Smooth muscle cell of trachea (primary cell): Measurements from ENCODE around the gene SYNE1. TPM values are rescaled to one million over a fixed set of nuclear protein-coding genes. Genes with fewer than 3 reads are reported as not detected.

Experiments used
- total RNA-seq: library from RNA; depleted of rRNA; stranded (reverse); fragments of >200 nt; gene quantifications from 2 replicates; pipeline ENCODE4 v1.2.1, GENCODE V29; 2014

The SYNE1 gene
- total RNA-seq = 106 and 127 TPM in 2 replicates

GRCh38 chr6:152637296-152638047, at the start of gene SYNE1:
SYNE1 (minus strand) TSS chr6:152637362; CDS start chr6:152628331, 9,031 bp downstream.

Other genes starting within 250 kb of the SYNE1 start
- gene MYCT1, start 60.5 kb upstream of the SYNE1 start, total RNA-seq = 0.44 TPM in 1 of 2 replicates, not detected in the other
- gene VIP, start 113.4 kb upstream of the SYNE1 start, total RNA-seq = not detected in 2 replicates